ENCODE results near the gene SELENOM.

DNA sequence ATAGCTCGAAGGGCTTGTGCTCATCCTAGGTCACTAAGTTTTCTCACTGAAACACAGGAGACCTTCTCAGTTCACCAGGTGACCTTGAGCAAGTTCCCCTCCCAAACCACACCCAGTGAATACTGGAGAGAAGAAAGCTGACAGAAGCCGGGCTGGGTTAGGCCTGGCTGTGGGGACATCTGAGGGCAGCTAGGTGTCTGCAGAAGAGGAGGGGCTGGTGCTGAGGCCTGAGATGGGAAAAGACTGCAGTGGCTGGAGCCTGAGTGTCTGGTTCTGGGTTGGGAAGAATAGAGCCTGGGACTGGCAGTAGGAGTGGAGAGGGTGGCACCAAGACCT is 14.8 kb upstream of the SELENOM start:
- TF ChIP-seq, protein P1, sequence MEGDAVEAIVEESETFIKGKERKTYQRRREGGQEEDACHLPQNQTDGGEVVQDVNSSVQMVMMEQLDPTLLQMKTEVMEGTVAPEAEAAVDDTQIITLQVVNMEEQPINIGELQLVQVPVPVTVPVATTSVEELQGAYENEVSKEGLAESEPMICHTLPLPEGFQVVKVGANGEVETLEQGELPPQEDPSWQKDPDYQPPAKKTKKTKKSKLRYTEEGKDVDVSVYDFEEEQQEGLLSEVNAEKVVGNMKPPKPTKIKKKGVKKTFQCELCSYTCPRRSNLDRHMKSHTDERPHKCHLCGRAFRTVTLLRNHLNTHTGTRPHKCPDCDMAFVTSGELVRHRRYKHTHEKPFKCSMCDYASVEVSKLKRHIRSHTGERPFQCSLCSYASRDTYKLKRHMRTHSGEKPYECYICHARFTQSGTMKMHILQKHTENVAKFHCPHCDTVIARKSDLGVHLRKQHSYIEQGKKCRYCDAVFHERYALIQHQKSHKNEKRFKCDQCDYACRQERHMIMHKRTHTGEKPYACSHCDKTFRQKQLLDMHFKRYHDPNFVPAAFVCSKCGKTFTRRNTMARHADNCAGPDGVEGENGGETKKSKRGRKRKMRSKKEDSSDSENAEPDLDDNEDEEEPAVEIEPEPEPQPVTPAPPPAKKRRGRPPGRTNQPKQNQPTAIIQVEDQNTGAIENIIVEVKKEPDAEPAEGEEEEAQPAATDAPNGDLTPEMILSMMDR (IDR thresholded peaks at IDR 0.05; ENCODE audit: insufficient read depth, low read length) = no peak
- no peak for TF ChIP-seq POLR2AphosphoS5 (IDR thresholded peaks at IDR 0.05; ENCODE audit: low read depth)
- TF ChIP-seq REST (IDR thresholded peaks at IDR 0.05; ENCODE audit: insufficient replicate concordance, low read depth) = no peak
- no peak for TF ChIP-seq GABPA (IDR thresholded peaks at IDR 0.05; ENCODE audit: low read depth)
- TF ChIP-seq SPI1 (IDR thresholded peaks at IDR 0.05; ENCODE audit: borderline replicate concordance, low read depth) = no peak
